HepG2 (cell line): Measurements from ENCODE around the gene S100A4. TPM values are rescaled to one million over a fixed set of nuclear protein-coding genes. Genes with fewer than 3 reads are reported as not detected.
A peak's percentile ranks its signal among the peaks of the same experiment; 100 is the strongest.

Experiments used
- ATAC-seq: fragments of 200-7000 bp; cut with Tn5 transposase; 3 replicates; pipeline ENCODE4 v1.9.1; 2020; ENCODE audit warnings: mild to moderate bottlenecking, moderate library complexity
- Bru-seq: library from RNA; stranded (reverse); fragments of 400-500 nt; gene quantifications from one replicate; lab custom pipeline; 2021; lab: Mats Ljungman, UMichigan
- BruChase-seq, 2 experiments: library from RNA; stranded (reverse); fragments of 400-500 nt; gene quantifications; one replicate each; lab custom pipeline; 2021; lab: Mats Ljungman, UMichigan
- BruUV-seq: library from RNA; stranded (reverse); fragments of 400-500 nt; replicated peaks from 2 replicates; lab custom pipeline; 2021; lab: Mats Ljungman, UMichigan
- CTCF ChIA-PET: fragments of 300-600 bp; formaldehyde crosslinking; extraction: SDS; loops from one replicate; lab custom pipeline; 2021; ENCODE audit warnings: low total read pairs, inconsistent platforms, low intra/inter-chr PET ratio; lab: Yijun Ruan, JAX
- POLR2A ChIA-PET: fragments of 350-600 bp; sonication (Branson Sonifier 250); formaldehyde crosslinking; loops from one replicate; lab custom pipeline; 2020; ENCODE audit warnings: antibody characterized with exemption, inconsistent platforms; lab: Yijun Ruan, JAX
- DNase-seq: peaks from one replicate; pipeline ENCODE4 v3.0.0-alpha.2; 2015; ENCODE audit warnings: low spot score
- FAIRE-seq: peaks from 3 replicates; lab custom pipeline; 2011; peaks lifted over from hg19 to GRCh38; lab: Jason Lieb, UNC
- H2AFZ ChIP-seq: one replicate; pipeline ENCODE4 v1.6.1; 2011; ENCODE audit warnings: low read length, inconsistent platforms
- H3K27ac ChIP-seq: fragments of 300-600 bp; 3 replicates; pipeline ENCODE4 v1.8.0; 2011; ENCODE audit warnings: mixed run types, mild to moderate bottlenecking, mixed read lengths, low read length, inconsistent platforms; ENCODE audit not compliant: insufficient read depth; ENCODE audit errors: extremely low read length
- H3K27me3 ChIP-seq, 2 experiments: fragments of 200-600 bp in 1 of 2; 2 replicates in 1 of 2; 3 replicates in 1 of 2; pipeline versions ENCODE4 v1.6.0 to v1.8.0; 2011; ENCODE audit warnings: low read length in 2 of 2, mild to moderate bottlenecking in 2 of 2, moderate library complexity in 2 of 2, inconsistent platforms in 1 of 2; ENCODE audit not compliant: insufficient read depth in 2 of 2, control insufficient read depth in 1 of 2
- H3K36me3 ChIP-seq, 2 experiments: fragments of 200-600 bp in 1 of 2; replicated peaks in 1 of 2; 2 replicates in 1 of 2; 3 replicates in 1 of 2; pipeline versions ENCODE4 v1.5.1 to v1.8.0; 2011; ENCODE audit warnings: low read length in 2 of 2, inconsistent platforms in 1 of 2; ENCODE audit not compliant: insufficient read depth in 2 of 2, control insufficient read depth in 1 of 2
- H3K4me1 ChIP-seq: 2 replicates; pipeline ENCODE4 v1.5.1; 2012; ENCODE audit warnings: low read length, inconsistent platforms; ENCODE audit not compliant: insufficient read depth
- H3K4me2 ChIP-seq: 2 replicates; pipeline ENCODE4 v1.6.0; 2011; ENCODE audit warnings: low read depth, low read length, inconsistent platforms
- H3K4me3 ChIP-seq, 3 experiments: fragments of 200-600 bp in 1 of 3; sonication (generic), shearing (Covaris generic) in 1 of 3; replicated peaks in 1 of 3; 2 replicates each; pipeline ENCODE4 v1.5.1; 2011 to 2016; ENCODE audit warnings: low read length in 3 of 3, inconsistent platforms in 2 of 3, low read depth in 2 of 3, mild to moderate bottlenecking in 2 of 3, control low read depth in 1 of 3, mixed read lengths in 1 of 3; ENCODE audit not compliant: insufficient read depth in 1 of 3
- H3K79me2 ChIP-seq: one replicate; pipeline ENCODE4 v1.6.1; 2011; ENCODE audit warnings: low read length, inconsistent platforms; ENCODE audit not compliant: insufficient read depth
- H3K9ac ChIP-seq: 2 replicates; pipeline ENCODE4 v1.6.0; 2011; ENCODE audit warnings: mild to moderate bottlenecking, low read depth, low read length, inconsistent platforms; ENCODE audit not compliant: insufficient read depth
- H3K9me3 ChIP-seq: 2 replicates; pipeline ENCODE4 v1.5.1; 2012; ENCODE audit warnings: mild to moderate bottlenecking, low read length
- H4K20me1 ChIP-seq: 2 replicates; pipeline ENCODE4 v1.6.0; 2011; ENCODE audit warnings: inconsistent platforms, mild to moderate bottlenecking, low read length, moderate library complexity; ENCODE audit not compliant: insufficient read depth
- ARID4A ChIP-seq: sonication (generic); formaldehyde crosslinking; IDR thresholded peaks from 2 replicates; pipeline ENCODE4 v1.5.0; 2020; ENCODE audit warnings: mild to moderate bottlenecking, missing genetic modification reagents, borderline replicate concordance
- DZIP1 ChIP-seq: sonication (generic); formaldehyde crosslinking; IDR thresholded peaks from 2 replicates; pipeline ENCODE4 v1.5.0; 2020; ENCODE audit warnings: mild to moderate bottlenecking, missing genetic modification reagents
- FOXC1 ChIP-seq: sonication (generic); formaldehyde crosslinking; IDR thresholded peaks from 2 replicates; pipeline ENCODE4 v1.8.0; 2022; ENCODE audit warnings: mild to moderate bottlenecking, missing genetic modification reagents, borderline replicate concordance
- NAIF1 ChIP-seq: sonication (generic); formaldehyde crosslinking; IDR thresholded peaks from 2 replicates; pipeline ENCODE4 v1.5.0; 2020; ENCODE audit warnings: mild to moderate bottlenecking, missing genetic modification reagents, borderline replicate concordance
- PHF21A ChIP-seq: sonication (generic); formaldehyde crosslinking; IDR thresholded peaks from 2 replicates; pipeline ENCODE4 v1.5.0; 2020; ENCODE audit warnings: mild to moderate bottlenecking, missing genetic modification reagents
- ZNF670 ChIP-seq: sonication (generic); formaldehyde crosslinking; IDR thresholded peaks from 2 replicates; pipeline ENCODE4 v1.8.0; 2022; ENCODE audit warnings: mild to moderate bottlenecking, missing genetic modification reagents, borderline replicate concordance
- ZNF674 ChIP-seq: sonication (generic); formaldehyde crosslinking; IDR thresholded peaks from 2 replicates; pipeline ENCODE4 v1.5.0; 2020; ENCODE audit warnings: low read depth, mild to moderate bottlenecking, missing genetic modification reagents
- WGBS: methylation state at CpG from one replicate; pipeline ENCODE4 v1.1.6; 2017; ENCODE audit warnings: low lambda C conversion rate; 5-methylcytosine and 5-hydroxymethylcytosine counted together
- in situ Hi-C: cut with HindIII; loops from 2 replicates; pipeline ENCODE4 v1.10.0; 2017; ENCODE audit warnings: low pct_unique_long_range_greater_than_20kb; ENCODE audit not compliant: extremely low pct_ligation_motif_present
- intact Hi-C: fragments of 100-400 bp; cut with micrococcal nuclease; formaldehyde crosslinking; loops from one replicate; pipeline ENCODE4 v1.10.0; 2022; ENCODE audit not compliant: unreplicated experiment
- long read RNA-seq, 2 experiments: library from RNA in 1 of 2; library from polyadenylated mRNA in 1 of 2; stranded (forward) in 1 of 2; unstranded in 1 of 2; transcript quantifications; one replicate each; pipeline ENCODE4 v2.0.0, GENCODE V29; 2019 to 2022
- polyA minus RNA-seq, 3 experiments: library from RNA; depleted of rRNA, polyadenylated mRNA; stranded (reverse); fragments of >200 nt; gene quantifications; 2 replicates each; pipeline ENCODE4 v1.2.3, GENCODE V29; 2011; ENCODE audit warnings: low replicate concordance in 1 of 3
- polyA plus RNA-seq, 8 experiments: library from polyadenylated mRNA; depleted of rRNA in 3 of 8; stranded (reverse) in 7 of 8; unstranded in 1 of 8; fragments of >200 nt; fragmentation: Illumina TruSeq in 4 of 8; extraction: Trizol in 4 of 8; gene quantifications; 2 replicates each; pipeline versions ENCODE4 v1.2.1 to v1.2.3, GENCODE V29; 2011 to 2016; ENCODE audit warnings: low read depth in 4 of 8, missing spikeins in 1 of 8, mixed read lengths in 1 of 8; ENCODE audit not compliant: insufficient read depth in 1 of 8
- total RNA-seq, 5 experiments: library from RNA; depleted of rRNA; stranded (reverse); fragments of >200 nt; fragmentation: Illumina TruSeq; extraction: Trizol; gene quantifications; 2 replicates each; pipeline ENCODE4 v1.2.3, GENCODE V29; 2016; ENCODE audit warnings: low read depth in 1 of 5

The S100A4 gene
- total RNA-seq (2016; rRNA removed; fragmentation: Illumina TruSeq; extraction: Trizol) (20.2 and 24.5 TPM in 2 replicates), polyA plus RNA-seq (2011; rRNA removed) (9.6 and 12.9 TPM in 2 replicates), polyA minus RNA-seq (2011; rRNA and poly(A)+ RNA removed; ENCODE audit: low replicate concordance) (2.2 and 807 TPM in 2 replicates), Bru-seq, nascent RNA (percentile 38 among the genes with signal in this experiment), BruChase-seq, experiment 1, labeled RNA remaining after a 6-hour chase (percentile 48 among the genes with signal in this experiment), BruChase-seq, experiment 2, labeled RNA remaining after a 2-hour chase (percentile 40 among the genes with signal in this experiment)
- 10.5 and 12.8 TPM in 2 replicates for total RNA-seq (2016; cell fraction: cytosol; rRNA removed; fragmentation: Illumina TruSeq; extraction: Trizol; ENCODE audit: low read depth)
- total RNA-seq (2016; cell fraction: insoluble cytoplasmic fraction; rRNA removed; fragmentation: Illumina TruSeq; extraction: Trizol) = 20.9 and 28.0 TPM in 2 replicates
- 10.0 and 12.0 TPM in 2 replicates for total RNA-seq (2016; cell fraction: membrane; rRNA removed; fragmentation: Illumina TruSeq; extraction: Trizol)
- total RNA-seq (2016; cell fraction: nucleus; rRNA removed; fragmentation: Illumina TruSeq; extraction: Trizol) = 9.7 and 12.1 TPM in 2 replicates
- polyA plus RNA-seq (2011; cell fraction: cytosol; rRNA removed) = 9.3 and 18.7 TPM in 2 replicates
- polyA plus RNA-seq (2011; cell fraction: nucleus; rRNA removed) = 3.3 and 3.4 TPM in 2 replicates
- 6.0 and 7.5 TPM in 2 replicates for polyA plus RNA-seq (2012)
- 9.9 and 13.6 TPM in 2 replicates for polyA plus RNA-seq (2016; cell fraction: cytosol; fragmentation: Illumina TruSeq; extraction: Trizol; ENCODE audit: low read depth)
- polyA plus RNA-seq (2016; cell fraction: insoluble cytoplasmic fraction; fragmentation: Illumina TruSeq; extraction: Trizol; ENCODE audit: low read depth) = 25.0 and 26.5 TPM in 2 replicates
- polyA plus RNA-seq (2016; cell fraction: membrane; fragmentation: Illumina TruSeq; extraction: Trizol; ENCODE audit: low read depth) = 7.8 and 8.2 TPM in 2 replicates
- 13.5 and 17.9 TPM in 2 replicates for polyA plus RNA-seq (2016; cell fraction: nucleus; fragmentation: Illumina TruSeq; extraction: Trizol; ENCODE audit: insufficient read depth, low read depth)
- 4.3 and 4.7 TPM in 2 replicates for polyA minus RNA-seq (2011; cell fraction: cytosol; rRNA and poly(A)+ RNA removed)
- polyA minus RNA-seq (2011; cell fraction: nucleus; rRNA and poly(A)+ RNA removed) = 3.5 and 4.6 TPM in 2 replicates
- long read RNA-seq, experiment 1, transcript S100A4-204 (3 exons, 600 nt) = major isoform, 14 of 24 reads
- long read RNA-seq, experiment 1, partial matches to known transcripts = 2 of 24 reads
- long read RNA-seq, experiment 1, other reads (novel, unspliced or antisense) = 2 of 24 reads
- long read RNA-seq, experiment 2, transcript S100A4-203 (3 exons, 573 nt) = minor isoform, 10 of 27 reads
- long read RNA-seq, experiment 2, transcript S100A4-206 (2 exons, 755 nt) = major isoform, 13 of 27 reads
- long read RNA-seq, experiment 2, partial matches to known transcripts = 0 of 27 reads
- long read RNA-seq, experiment 2, other reads (novel, unspliced or antisense) = 1 of 27 reads

GRCh38 chr1:153545067-153546055 lies at the start of gene S100A4:
TSS of gene S100A4 (minus strand) at chr1:153545806. CDS start at chr1:153544794, 1,012 bp downstream.
- 57% methylated on average over 13 of the region's 19 CpGs for WGBS
- Histone ChIP-seq H4K20me1 (no peaks in the 10 kb centered on the region), H3K4me2 (peak within 1 kb of the TSS; percentile 69), H2AFZ (peak within 1 kb of the TSS; percentile 2), H3K9ac (peak within 1 kb of the TSS; percentile 46), H3K4me1 (peaks cover 98% of the 10 kb centered on the region), H3K36me3 (no peaks in the 10 kb centered on the region), H3K79me2 (no peaks in the 10 kb centered on the region), H3K9me3 (no peaks in the 10 kb centered on the region), H3K27ac (peak within 1 kb of the TSS; percentile 39), H3K4me3 (peak within 1 kb of the TSS in 2 of 3 experiments; percentile 32 to 62; a peak in 4 of 6 replicates), H3K27me3 (peaks cover 1 to 11% of the 10 kb centered on the region in 2 experiments; a peak in 3 of 5 replicates)
- CTCF ChIA-PET = no interaction called here
- POLR2A ChIA-PET = interaction anchor here (0.9 to 2.9 kb wide), 13 partner anchors 10 to 89 kb away, joined by 3 to 27 read pairs (median 7); partner anchors contain the start of genes CHTOP, S100A13, S100A2 and S100A6
- intact Hi-C loops = no loop called here
- ATAC-seq (peak; percentile 85), DNase-seq (peak; percentile 93), FAIRE-seq (peak; percentile 72)
- BruUV-seq = no TSS peak
- in situ Hi-C loops = no loop called here
- TF ChIP-seq FOXC1 (CRISPR knock-in tag) (peak; percentile 34; the same call in 1 of the 2 replicates), DZIP1 (CRISPR knock-in tag) (no peak), ARID4A (CRISPR knock-in tag) (peak; percentile 22; the same call in 1 of the 2 replicates), NAIF1 (CRISPR knock-in tag) (no peak), ZNF670 (CRISPR knock-in tag) (no peak), PHF21A (CRISPR knock-in tag) (0 out of 2 replicates have a peak, but pooled peaks have one; percentile 19), ZNF674 (CRISPR knock-in tag) (0 out of 2 replicates have a peak, but pooled peaks have one; percentile 64)
